ENCODE results near the gene GTPBP4. TPM values are rescaled to one million over a fixed set of nuclear protein-coding genes. Genes with fewer than 3 reads are reported as not detected.
"Not testable (repeated sequence)": the region's sequence is repeated elsewhere in the genome, so short reads cannot be mapped to it uniquely, and the experiment has no call there.

Gene GTPBP4
- total and polyA plus RNA-seq, 9 donors, result 17.9 to 44.7 (median 30.5) TPM

GRCh38 chr10:1061930-1062774, 73.9 kb downstream of the GTPBP4 start:
- 72 to 78% (median 78%) methylated on average over 7 of the region's 7 CpGs for WGBS, 3 donors
- no peaks in the 10 kb centered on the region for H3K36me3 ChIP-seq
- no peaks in the 10 kb centered on the region for H3K9me3 ChIP-seq
- peaks cover 3% of the 10 kb centered on the region for H3K4me1 ChIP-seq (ENCODE audit: insufficient read depth)
- TF ChIP-seq, protein P1, sequence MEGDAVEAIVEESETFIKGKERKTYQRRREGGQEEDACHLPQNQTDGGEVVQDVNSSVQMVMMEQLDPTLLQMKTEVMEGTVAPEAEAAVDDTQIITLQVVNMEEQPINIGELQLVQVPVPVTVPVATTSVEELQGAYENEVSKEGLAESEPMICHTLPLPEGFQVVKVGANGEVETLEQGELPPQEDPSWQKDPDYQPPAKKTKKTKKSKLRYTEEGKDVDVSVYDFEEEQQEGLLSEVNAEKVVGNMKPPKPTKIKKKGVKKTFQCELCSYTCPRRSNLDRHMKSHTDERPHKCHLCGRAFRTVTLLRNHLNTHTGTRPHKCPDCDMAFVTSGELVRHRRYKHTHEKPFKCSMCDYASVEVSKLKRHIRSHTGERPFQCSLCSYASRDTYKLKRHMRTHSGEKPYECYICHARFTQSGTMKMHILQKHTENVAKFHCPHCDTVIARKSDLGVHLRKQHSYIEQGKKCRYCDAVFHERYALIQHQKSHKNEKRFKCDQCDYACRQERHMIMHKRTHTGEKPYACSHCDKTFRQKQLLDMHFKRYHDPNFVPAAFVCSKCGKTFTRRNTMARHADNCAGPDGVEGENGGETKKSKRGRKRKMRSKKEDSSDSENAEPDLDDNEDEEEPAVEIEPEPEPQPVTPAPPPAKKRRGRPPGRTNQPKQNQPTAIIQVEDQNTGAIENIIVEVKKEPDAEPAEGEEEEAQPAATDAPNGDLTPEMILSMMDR (IDR thresholded peaks at IDR 0.05), result no peak
- no peak for TF ChIP-seq EP300 (IDR thresholded peaks at IDR 0.05)
- DNase-seq, result no peak
- no peak overlapping the region for H3K27ac ChIP-seq
- intact Hi-C loops (cut with DNase I), result no loop called here
- no peak overlapping the region for H3K4me3 ChIP-seq
- H3K27me3 ChIP-seq, result no peaks in the 10 kb centered on the region

- WGBS, 3 donors, result 72 to 84% (median 76%) methylated on average over 7 of the region's 7 CpGs
Measured at GRCh38 chr10:1063232-1063865, 75.1 kb downstream of the GTPBP4 start.

GRCh38 chr10:1064964-1065247, 76.7 kb downstream of the GTPBP4 start:
- DNase-seq, result no peak
- no peaks in the 10 kb centered on the region for H3K9me3 ChIP-seq
- H3K27me3 ChIP-seq, result no peaks in the 10 kb centered on the region
- no peaks in the 10 kb centered on the region for H3K36me3 ChIP-seq
- no peaks in the 10 kb centered on the region for H3K4me1 ChIP-seq (ENCODE audit: insufficient read depth)
- intact Hi-C loops (cut with DNase I), result no loop called here
- 83 to 89% (median 89%) methylated on average over 4 of the region's 4 CpGs for WGBS, 3 donors
- no peak overlapping the region for H3K4me3 ChIP-seq
- no peak overlapping the region for H3K27ac ChIP-seq
- TF ChIP-seq POLR2A (IDR thresholded peaks at IDR 0.05), result no peak
- TF ChIP-seq, protein P1 (IDR thresholded peaks at IDR 0.05), result no peak
- no peak for TF ChIP-seq EP300 (IDR thresholded peaks at IDR 0.05)

More at GRCh38 chr10:1063232-1063865, 75.1 kb downstream of the GTPBP4 start:
- Histone ChIP-seq H3K36me3 (no peaks in the 10 kb centered on the region), H3K4me1 (ENCODE audit: insufficient read depth) (no peaks in the 10 kb centered on the region), H3K9me3 (no peaks in the 10 kb centered on the region), H3K27me3 (no peaks in the 10 kb centered on the region), H3K4me3 (no peak overlapping the region), H3K27ac (no peak overlapping the region)
- no peak for DNase-seq
- intact Hi-C loops (cut with DNase I), result no loop called here
- TF ChIP-seq, protein P1 (IDR thresholded peaks at IDR 0.05), result no peak
- no peak for TF ChIP-seq POLR2A (IDR thresholded peaks at IDR 0.05)
- TF ChIP-seq EP300 (IDR thresholded peaks at IDR 0.05), result no peak

GRCh38 chr10:1066734-1067133, 78.5 kb downstream of the GTPBP4 start:
- 70 to 79% (median 73%) methylated on average over 8 of the region's 8 CpGs for WGBS, 3 donors
- intact Hi-C loops (cut with DNase I); H3K27ac ChIP-seq; H3K36me3 ChIP-seq; H3K4me1 ChIP-seq (ENCODE audit: insufficient read depth); DNase-seq; H3K4me3 ChIP-seq; H3K27me3 ChIP-seq; H3K9me3 ChIP-seq: not testable (repeated sequence)
